NCI-H1092 treated with DMSO at 0.1 percent for 48 hours (cell line): ENCODE data around the gene LRRC38.
"Not testable (repeated sequence)": the region's sequence is repeated elsewhere in the genome, so short reads cannot be mapped to it uniquely, and the experiment has no call there.

Source experiments
- DNase-seq: peaks from one replicate; lab custom pipeline; 2025; lab: John Stamatoyannopoulos, UW

The LRRC38 gene

DNA sequence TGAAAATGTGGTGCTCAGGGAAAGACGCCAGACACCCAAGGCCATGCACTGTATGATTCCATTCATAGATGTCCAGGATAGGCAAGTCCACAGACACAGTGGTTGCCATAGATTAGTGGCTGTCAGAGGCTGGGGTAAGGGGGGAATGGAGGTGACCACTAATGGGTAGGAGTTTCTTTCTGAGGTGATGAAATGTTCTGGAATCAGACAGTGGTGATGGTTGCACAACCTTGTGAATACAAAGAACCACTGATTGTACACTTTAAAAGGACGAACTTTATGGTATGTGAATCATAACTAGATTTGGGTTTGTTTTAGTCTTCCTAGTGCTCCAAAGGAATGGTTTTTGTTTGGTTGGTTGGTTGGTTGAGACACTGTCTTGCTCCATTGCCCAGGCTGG, 51.8 kb downstream of the LRRC38 start:
- no peak for DNase-seq

DNA sequence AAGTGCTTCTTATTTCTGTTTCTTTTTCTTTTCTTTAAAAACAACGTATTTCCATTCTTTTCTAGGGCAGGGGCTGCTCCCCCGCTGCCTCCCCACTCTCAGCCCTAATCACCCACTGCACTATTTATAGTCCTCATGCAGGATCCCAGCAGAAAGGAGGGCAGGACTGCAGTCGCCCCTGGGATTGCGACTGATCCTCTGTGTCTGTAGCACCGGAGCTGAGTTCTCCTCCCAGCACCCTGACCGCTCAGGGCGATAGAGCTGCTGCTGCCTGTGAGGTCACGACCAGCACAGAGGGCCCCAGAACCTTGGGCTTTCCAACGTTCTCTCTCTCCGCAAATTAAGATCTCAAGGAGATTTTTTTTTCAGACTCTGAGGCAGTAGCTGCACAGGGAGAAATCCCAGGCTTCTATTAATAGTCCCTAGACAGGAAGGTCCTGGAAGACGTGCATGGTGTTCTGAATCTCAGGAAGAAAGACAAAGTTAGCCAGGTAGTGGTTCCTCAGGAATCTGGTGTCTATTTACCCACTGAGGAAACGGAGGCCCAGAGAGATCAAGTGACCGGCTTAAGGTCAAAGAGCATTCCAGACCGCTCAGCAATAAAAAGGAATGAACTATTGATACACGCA, 56.8 kb downstream of the LRRC38 start:
- DNase-seq, result no peak

- no peak for DNase-seq
Observed at GRCh38 chr1:13451399-13451965, 62.3 kb downstream of the LRRC38 start.

DNA sequence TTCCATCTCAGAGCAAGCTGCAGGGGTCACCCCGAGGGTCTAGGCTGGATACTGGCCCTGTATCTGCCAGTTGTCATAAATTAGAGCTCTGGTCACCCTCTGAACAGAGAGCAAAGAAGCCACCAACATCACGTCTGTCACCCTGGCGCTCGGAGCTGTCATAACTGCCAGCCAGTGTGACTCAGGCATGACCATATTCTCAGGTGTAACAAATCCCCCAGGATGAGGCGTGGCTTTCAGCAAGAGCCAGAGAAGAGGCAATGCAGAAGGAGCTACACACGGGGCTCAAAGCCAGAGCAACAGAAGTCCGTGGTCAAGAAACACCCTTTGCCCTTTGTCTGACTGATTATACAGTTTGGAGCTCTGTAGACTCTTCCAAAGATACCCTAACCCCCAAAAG, 63.6 kb downstream of the LRRC38 start:
- DNase-seq, result no peak

DNA sequence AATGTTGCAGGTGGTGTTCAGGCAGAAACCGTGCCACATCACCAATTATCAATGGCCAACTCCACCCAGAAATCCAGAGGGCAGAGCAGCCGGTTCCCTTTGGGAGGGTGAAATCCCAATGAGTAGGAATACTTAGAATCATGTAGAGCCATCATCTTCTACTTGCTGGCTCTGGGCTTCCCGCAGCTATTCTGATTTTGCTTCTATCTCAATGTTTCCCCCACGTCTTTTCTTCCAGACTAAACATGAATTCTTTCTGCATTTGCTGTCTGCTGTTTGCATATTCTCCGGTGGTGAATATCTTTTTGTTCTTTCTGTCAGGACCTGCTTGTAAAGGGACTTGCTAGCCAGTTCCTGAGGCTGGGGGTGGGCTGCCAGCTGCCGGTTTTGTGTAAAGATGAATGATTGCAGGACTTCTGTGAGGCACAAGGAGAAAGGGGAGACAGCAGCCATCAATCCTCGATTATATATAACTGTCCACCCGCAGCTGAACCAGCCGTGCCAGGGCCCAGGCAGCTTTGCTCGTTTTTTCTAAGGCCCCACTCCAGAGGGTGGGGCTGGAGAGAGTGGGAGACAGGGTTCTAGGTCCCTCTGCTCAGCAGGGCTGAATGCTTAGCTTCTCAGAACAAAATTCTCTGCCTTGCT, 70.3 kb downstream of the LRRC38 start:
- no peak for DNase-seq

- not testable (repeated sequence) for DNase-seq
Observed at GRCh38 chr1:13439104-13439783, 74.6 kb downstream of the LRRC38 start.

GRCh38 chr1:13435458-13435857, 78.3 kb downstream of the LRRC38 start:
- DNase-seq, result no peak

DNA sequence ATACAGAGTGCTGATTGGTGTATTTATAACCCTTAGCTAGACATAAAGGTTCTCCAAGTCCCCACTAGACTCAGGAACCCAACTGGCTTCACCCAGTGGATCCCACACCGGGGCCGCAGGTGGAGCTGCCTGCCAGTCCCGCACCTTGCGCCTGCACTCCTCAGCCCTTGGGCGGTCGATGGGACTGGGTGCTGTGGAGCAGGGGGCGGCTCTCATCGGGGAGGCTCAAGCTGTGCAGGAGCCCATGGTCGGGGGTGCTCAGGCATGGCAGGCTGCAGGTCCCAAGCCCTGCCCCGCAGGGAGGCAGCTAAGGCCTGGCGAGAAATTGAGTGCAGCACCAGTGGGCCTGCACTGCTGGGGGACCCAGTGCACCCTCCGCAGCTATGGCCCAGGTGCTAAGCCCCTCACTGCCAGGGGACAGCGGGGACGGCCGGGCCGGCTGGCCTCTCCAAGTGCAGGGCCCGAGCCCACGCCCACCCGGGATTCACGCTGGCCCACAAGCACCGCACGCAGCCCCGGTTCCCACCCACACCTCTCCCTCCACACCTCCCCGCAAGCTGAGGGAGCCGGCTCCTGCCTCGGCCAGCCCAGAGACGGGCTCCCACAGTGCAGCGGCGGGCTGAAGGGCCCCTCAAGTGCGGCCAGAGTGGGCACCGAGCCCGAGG, 80.0 kb downstream of the LRRC38 start:
- not testable (repeated sequence) for DNase-seq

DNA sequence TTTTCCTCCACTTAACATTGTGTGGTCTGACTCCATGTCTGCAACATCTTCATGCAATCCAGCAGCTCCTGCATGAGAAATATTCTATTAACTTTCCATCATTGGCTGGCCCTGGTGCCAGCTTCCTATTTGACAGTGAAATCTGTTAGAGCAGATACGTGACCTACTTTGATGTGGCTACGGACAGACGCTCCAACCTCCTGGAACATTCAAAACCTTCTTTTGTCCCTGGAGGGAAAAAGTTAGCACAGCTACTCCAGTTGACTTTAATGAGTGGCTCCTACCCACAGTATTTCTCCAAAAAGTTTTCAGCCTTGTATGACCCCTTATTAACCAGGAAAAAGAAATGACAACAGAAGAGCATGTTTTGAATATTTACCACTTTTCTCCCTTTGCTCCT, 81.6 kb downstream of the LRRC38 start:
- DNase-seq, result no peak

DNA sequence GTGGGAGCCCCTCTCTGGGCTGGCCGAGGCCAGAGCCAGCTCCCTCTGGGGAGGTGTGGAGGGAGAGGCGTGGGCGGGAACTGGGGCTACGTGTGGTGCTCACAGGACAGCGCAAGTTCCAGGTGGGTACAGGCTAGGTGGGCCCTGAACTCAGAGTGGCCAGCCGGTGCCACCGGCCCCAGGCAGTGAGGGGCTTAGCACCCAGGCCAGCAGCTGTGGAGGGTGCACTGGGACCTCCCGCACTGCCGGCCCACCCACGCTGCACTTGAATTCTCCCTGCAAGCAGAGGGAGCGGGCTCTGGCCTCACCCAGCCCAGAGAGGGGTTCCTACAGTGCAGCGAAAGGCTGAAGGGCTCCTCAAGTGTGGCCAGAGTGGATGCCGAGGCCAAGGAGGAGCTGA, 83.3 kb downstream of the LRRC38 start:
- no peak for DNase-seq
